ENCODE results near the gene EFNA2.
"Not testable (repeated sequence)": the region's sequence is repeated elsewhere in the genome, so short reads cannot be mapped to it uniquely, and the experiment has no call there.

EFNA2 gene

GRCh38 chr19:1316466-1316865, 30.8 kb downstream of the EFNA2 start:
- no peaks in the 10 kb centered on the region for H3K36me3 ChIP-seq (replicated peaks)
- peaks cover 26% of the 10 kb centered on the region for H3K27me3 ChIP-seq (replicated peaks)
- no peak overlapping the region for H3K27ac ChIP-seq
- no peak for DNase-seq
- in situ Hi-C loops (cut with HindIII; ENCODE audit: low pct_ligation_motif_present, low sequenced_read_pairs): no loop called here
- TF ChIP-seq, protein P1, sequence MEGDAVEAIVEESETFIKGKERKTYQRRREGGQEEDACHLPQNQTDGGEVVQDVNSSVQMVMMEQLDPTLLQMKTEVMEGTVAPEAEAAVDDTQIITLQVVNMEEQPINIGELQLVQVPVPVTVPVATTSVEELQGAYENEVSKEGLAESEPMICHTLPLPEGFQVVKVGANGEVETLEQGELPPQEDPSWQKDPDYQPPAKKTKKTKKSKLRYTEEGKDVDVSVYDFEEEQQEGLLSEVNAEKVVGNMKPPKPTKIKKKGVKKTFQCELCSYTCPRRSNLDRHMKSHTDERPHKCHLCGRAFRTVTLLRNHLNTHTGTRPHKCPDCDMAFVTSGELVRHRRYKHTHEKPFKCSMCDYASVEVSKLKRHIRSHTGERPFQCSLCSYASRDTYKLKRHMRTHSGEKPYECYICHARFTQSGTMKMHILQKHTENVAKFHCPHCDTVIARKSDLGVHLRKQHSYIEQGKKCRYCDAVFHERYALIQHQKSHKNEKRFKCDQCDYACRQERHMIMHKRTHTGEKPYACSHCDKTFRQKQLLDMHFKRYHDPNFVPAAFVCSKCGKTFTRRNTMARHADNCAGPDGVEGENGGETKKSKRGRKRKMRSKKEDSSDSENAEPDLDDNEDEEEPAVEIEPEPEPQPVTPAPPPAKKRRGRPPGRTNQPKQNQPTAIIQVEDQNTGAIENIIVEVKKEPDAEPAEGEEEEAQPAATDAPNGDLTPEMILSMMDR (IDR thresholded peaks at IDR 0.05; ENCODE audit: low read depth, low read length, missing control alignments): no peak
- H3K4me3 ChIP-seq (ENCODE audit: low read depth, low read length): no peak overlapping the region

GRCh38 chr19:1317274-1318003, 31.8 kb downstream of the EFNA2 start:
- DNase-seq: no peak
- Histone ChIP-seq H3K27ac (no peak overlapping the region), H3K27me3 (replicated peaks) (peaks cover 26% of the 10 kb centered on the region), H3K36me3 (replicated peaks) (no peaks in the 10 kb centered on the region), H3K4me3 (ENCODE audit: low read depth, low read length) (no peak overlapping the region)
- TF ChIP-seq, protein P1 (IDR thresholded peaks at IDR 0.05; ENCODE audit: low read depth, low read length, missing control alignments): no peak
- in situ Hi-C loops (cut with HindIII; ENCODE audit: low pct_ligation_motif_present, low sequenced_read_pairs): no loop called here

DNA sequence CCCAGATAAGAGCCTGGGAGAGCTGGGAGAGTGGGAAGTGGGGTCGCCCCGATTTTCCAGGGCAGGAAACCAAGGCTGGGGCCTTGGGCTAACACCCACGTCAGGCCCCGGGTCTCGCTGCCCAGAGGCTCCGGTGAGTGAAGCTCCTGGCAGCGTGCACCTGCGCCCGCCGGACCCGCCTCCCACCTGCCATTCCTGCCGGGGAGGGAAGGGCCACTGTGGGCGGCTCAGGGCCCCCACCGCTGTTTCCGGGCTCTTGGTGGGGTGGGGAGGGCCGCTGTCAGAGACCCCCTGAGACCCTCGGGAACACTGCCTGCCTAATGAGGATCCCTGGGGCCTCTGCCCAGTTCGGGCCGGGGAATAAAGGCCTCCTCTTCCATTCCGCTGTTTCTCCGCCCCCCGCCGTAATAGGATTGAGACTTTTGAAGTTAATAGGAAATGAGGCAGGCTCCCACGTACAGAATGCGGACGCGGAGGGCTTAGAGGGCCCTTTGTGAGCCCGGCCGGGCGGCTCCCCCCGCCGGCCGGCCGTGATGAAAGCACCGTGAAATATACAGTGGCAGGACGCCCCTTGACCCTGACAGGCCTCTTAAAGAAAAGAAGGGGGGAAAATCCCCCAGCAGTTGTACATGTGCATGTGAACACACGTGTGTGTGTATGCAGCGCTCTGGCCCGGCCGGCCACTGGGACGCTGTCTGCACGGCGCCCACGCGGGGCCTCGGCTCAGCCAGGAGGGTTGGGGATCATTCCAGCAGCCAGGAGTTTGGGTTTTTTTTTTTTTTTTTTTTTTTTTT, 33.2 kb downstream of the EFNA2 start:
- in situ Hi-C loops (cut with HindIII; ENCODE audit: low pct_ligation_motif_present, low sequenced_read_pairs): no loop called here
- Histone ChIP-seq H3K27ac (no peak overlapping the region), H3K27me3 (replicated peaks) (peaks cover 26% of the 10 kb centered on the region), H3K36me3 (replicated peaks) (no peaks in the 10 kb centered on the region), H3K4me3 (ENCODE audit: low read depth, low read length) (no peak overlapping the region)
- TF ChIP-seq, protein P1 (IDR thresholded peaks at IDR 0.05; ENCODE audit: low read depth, low read length, missing control alignments): no peak
- no peak for DNase-seq

GRCh38 chr19:1320282-1320650, 34.6 kb downstream of the EFNA2 start:
- peaks cover 26% of the 10 kb centered on the region for H3K27me3 ChIP-seq (replicated peaks)
- H3K4me3 ChIP-seq (ENCODE audit: low read depth, low read length); H3K36me3 ChIP-seq (replicated peaks); in situ Hi-C loops (cut with HindIII; ENCODE audit: low pct_ligation_motif_present, low sequenced_read_pairs); DNase-seq; H3K27ac ChIP-seq: not testable (repeated sequence)

DNA sequence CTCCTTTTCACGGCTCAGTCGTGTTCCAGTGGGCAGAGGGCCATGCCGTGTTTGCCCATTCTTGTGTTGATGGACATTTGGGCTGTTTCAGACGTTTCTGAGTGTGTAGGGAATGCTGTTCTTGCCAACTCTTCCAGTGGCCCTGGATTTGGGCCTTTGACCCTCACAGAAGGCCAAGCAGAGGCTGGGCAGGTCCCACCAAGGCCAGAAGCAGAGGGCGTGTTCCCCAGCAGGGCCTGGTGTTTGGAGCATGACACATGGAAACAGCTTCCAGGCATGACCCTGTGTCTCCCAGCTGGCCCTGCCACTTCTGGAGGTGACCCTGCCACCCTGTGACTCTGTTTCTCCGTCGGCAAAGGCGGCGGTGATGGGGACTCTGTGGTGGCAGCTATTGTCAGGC, 35.9 kb downstream of the EFNA2 start:
- Histone ChIP-seq H3K27ac (no peak overlapping the region), H3K36me3 (replicated peaks) (no peaks in the 10 kb centered on the region), H3K27me3 (replicated peaks) (peaks cover 19% of the 10 kb centered on the region), H3K4me3 (ENCODE audit: low read depth, low read length) (no peak overlapping the region)
- no peak for DNase-seq
- TF ChIP-seq, protein P1 (IDR thresholded peaks at IDR 0.05; ENCODE audit: low read depth, low read length, missing control alignments): no peak
- in situ Hi-C loops (cut with HindIII; ENCODE audit: low pct_ligation_motif_present, low sequenced_read_pairs): no loop called here

GRCh38 chr19:1322198-1322981, 36.7 kb downstream of the EFNA2 start:
- in situ Hi-C loops (cut with HindIII; ENCODE audit: low pct_ligation_motif_present, low sequenced_read_pairs): no loop called here
- Histone ChIP-seq H3K27ac (no peak overlapping the region), H3K27me3 (replicated peaks) (peaks cover 11% of the 10 kb centered on the region), H3K4me3 (ENCODE audit: low read depth, low read length) (no peak overlapping the region), H3K36me3 (replicated peaks) (no peaks in the 10 kb centered on the region)
- DNase-seq: no peak
- TF ChIP-seq, protein P1 (IDR thresholded peaks at IDR 0.05; ENCODE audit: low read depth, low read length, missing control alignments): no peak
